Neural progenitor cell (in vitro differentiated cells): ENCODE results near the gene TRIO. TPM values are rescaled to one million over a fixed set of nuclear protein-coding genes. Genes with fewer than 3 reads are reported as not detected.

ENCODE experiments used
- DNase-seq: peaks from one replicate; pipeline ENCODE4 v3.0.0-alpha.2; 2016; ENCODE audit warnings: low spot score
- H2AFZ ChIP-seq: fragments of 200-600 bp; sonication (generic); replicated peaks from 2 replicates; pipeline ENCODE4 v1.6.1; 2016; ENCODE audit warnings: antibody characterized with exemption
- H3F3A ChIP-seq: fragments of 200-600 bp; sonication (generic); 2 replicates; pipeline ENCODE4 v1.6.1; 2016; ENCODE audit warnings: antibody characterized with exemption, low read depth
- H3K27ac ChIP-seq: fragments of 200-600 bp; sonication (generic); 2 replicates; pipeline ENCODE4 v1.5.1; 2016; ENCODE audit warnings: mild to moderate bottlenecking
- H3K27me3 ChIP-seq: fragments of 200-600 bp; sonication (generic); 2 replicates; pipeline ENCODE4 v1.6.1; 2016; ENCODE audit warnings: mild to moderate bottlenecking, moderate library complexity
- H3K36me3 ChIP-seq: fragments of 200-600 bp; sonication (generic); 2 replicates; pipeline ENCODE4 v1.5.1; 2016
- H3K4me1 ChIP-seq: fragments of 200-600 bp; sonication (generic); 2 replicates; pipeline ENCODE4 v1.6.1; 2016; ENCODE audit warnings: mixed run types
- H3K4me2 ChIP-seq: fragments of 200-600 bp; sonication (generic); 2 replicates; pipeline ENCODE4 v1.6.1; 2016
- H3K4me3 ChIP-seq: fragments of 200-600 bp; sonication (generic); 2 replicates; pipeline ENCODE4 v1.5.1; 2016
- H3K79me2 ChIP-seq: fragments of 200-600 bp; sonication (generic); 2 replicates; pipeline ENCODE4 v1.6.1; 2016; ENCODE audit warnings: low read depth
- H3K9ac ChIP-seq: fragments of 200-600 bp; sonication (generic); 2 replicates; pipeline ENCODE4 v1.6.1; 2016
- H3K9me3 ChIP-seq: fragments of 200-600 bp; sonication (generic); 2 replicates; pipeline ENCODE4 v1.5.1; 2016; ENCODE audit warnings: low read depth
- H4K20me1 ChIP-seq: fragments of 200-600 bp; sonication (generic); 2 replicates; pipeline ENCODE4 v1.6.1; 2016; ENCODE audit warnings: low read depth
- H3K27ac Mint-ChIP-seq: 3 replicates; pipeline ENCODE4 v1.8.0; 2021; ENCODE audit warnings: mixed read lengths
- H3K27me3 Mint-ChIP-seq: 2 replicates; pipeline ENCODE4 v1.8.0; 2022; ENCODE audit warnings: low read depth, mild to moderate bottlenecking, inconsistent platforms, moderate library complexity, mixed read lengths; ENCODE audit not compliant: insufficient read depth
- H3K36me3 Mint-ChIP-seq: 3 replicates; pipeline ENCODE4 v1.8.0; 2021; ENCODE audit warnings: mixed read lengths
- H3K4me1 Mint-ChIP-seq: 3 replicates; pipeline ENCODE4 v1.8.0; 2021; ENCODE audit warnings: mixed read lengths
- H3K4me3 Mint-ChIP-seq: 3 replicates; pipeline ENCODE4 v1.8.0; 2021; ENCODE audit warnings: mild to moderate bottlenecking, moderate library complexity, mixed read lengths
- H3K9me3 Mint-ChIP-seq: 3 replicates; pipeline ENCODE4 v1.8.0; 2020; ENCODE audit warnings: mixed read lengths
- EZH2 ChIP-seq: fragments of 200-600 bp; sonication (generic); IDR thresholded peaks from 2 replicates; pipeline ENCODE4 v1.6.1; 2017; ENCODE audit warnings: antibody characterized with exemption, mild to moderate bottlenecking, moderate library complexity
- EZH2phosphoT487 ChIP-seq: fragments of 200-600 bp; sonication (generic); IDR thresholded peaks from 2 replicates; pipeline ENCODE4 v1.6.1; 2017; ENCODE audit warnings: antibody characterized with exemption
- total RNA-seq: library from RNA; depleted of rRNA; stranded (reverse); fragments of >200 nt; gene quantifications from 2 replicates; pipeline ENCODE4 v1.2.3, GENCODE V29; 2015; ENCODE audit warnings: low replicate concordance
- TF ChIP-seq, protein P1 (sequence below): fragments of 200-600 bp; sonication (generic); IDR thresholded peaks from 2 replicates; pipeline ENCODE4 v1.5.1; 2017; ENCODE audit warnings: antibody characterized with exemption, mild to moderate bottlenecking

The TRIO gene
- total RNA-seq, 1 donor from 2014 or later = 84.7 TPM

DNA sequence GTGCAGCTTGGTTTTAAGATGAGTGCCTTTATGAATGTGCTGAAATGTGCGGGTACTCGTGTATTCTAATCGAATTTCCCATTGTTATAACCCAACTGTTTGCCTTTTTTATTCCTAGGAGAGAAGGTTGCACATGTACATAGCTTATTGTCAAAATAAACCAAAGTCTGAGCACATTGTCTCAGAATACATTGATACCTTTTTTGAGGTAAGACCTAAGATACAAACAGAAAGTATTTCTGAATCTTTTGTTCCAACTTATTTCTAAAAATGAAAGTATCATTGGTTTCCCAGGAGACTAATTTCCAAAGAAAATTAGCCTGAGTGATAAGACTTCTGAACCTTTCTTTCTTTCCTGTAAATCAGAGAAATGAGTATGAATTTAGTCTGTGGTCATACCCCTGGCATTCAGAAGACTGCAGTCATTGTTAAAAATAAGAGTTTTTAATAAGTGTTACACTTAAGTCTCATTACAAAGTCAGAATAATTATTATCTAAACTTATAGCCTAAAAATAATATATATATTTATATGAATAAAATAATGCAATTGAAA is 336.1 kb downstream of the TRIO start:
- Histone ChIP-seq H3K27ac (no peak overlapping the region), H3F3A (no peaks in the 10 kb centered on the region), H3K9ac (no peak overlapping the region), H3K27me3 (no peaks in the 10 kb centered on the region), H3K4me3 (no peak overlapping the region), H4K20me1 (no peaks in the 10 kb centered on the region), H2AFZ (no peak overlapping the region), H3K4me1 (no peaks in the 10 kb centered on the region), H3K36me3 (no peaks in the 10 kb centered on the region), H3K79me2 (no peaks in the 10 kb centered on the region), H3K9me3 (no peaks in the 10 kb centered on the region), H3K4me2 (no peak overlapping the region)
- H3K27me3 Mint-ChIP-seq = no peaks in the 10 kb centered on the region
- H3K27ac Mint-ChIP-seq = no peak overlapping the region
- TF ChIP-seq EZH2phosphoT487 (no peak), EZH2 (no peak)
- TF ChIP-seq, protein P1, sequence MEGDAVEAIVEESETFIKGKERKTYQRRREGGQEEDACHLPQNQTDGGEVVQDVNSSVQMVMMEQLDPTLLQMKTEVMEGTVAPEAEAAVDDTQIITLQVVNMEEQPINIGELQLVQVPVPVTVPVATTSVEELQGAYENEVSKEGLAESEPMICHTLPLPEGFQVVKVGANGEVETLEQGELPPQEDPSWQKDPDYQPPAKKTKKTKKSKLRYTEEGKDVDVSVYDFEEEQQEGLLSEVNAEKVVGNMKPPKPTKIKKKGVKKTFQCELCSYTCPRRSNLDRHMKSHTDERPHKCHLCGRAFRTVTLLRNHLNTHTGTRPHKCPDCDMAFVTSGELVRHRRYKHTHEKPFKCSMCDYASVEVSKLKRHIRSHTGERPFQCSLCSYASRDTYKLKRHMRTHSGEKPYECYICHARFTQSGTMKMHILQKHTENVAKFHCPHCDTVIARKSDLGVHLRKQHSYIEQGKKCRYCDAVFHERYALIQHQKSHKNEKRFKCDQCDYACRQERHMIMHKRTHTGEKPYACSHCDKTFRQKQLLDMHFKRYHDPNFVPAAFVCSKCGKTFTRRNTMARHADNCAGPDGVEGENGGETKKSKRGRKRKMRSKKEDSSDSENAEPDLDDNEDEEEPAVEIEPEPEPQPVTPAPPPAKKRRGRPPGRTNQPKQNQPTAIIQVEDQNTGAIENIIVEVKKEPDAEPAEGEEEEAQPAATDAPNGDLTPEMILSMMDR = no peak
- H3K4me3 Mint-ChIP-seq = no peak overlapping the region
- no peak for DNase-seq
- no peaks in the 10 kb centered on the region for H3K9me3 Mint-ChIP-seq
- H3K4me1 Mint-ChIP-seq = no peaks in the 10 kb centered on the region
- peaks cover 50% of the 10 kb centered on the region for H3K36me3 Mint-ChIP-seq

DNA sequence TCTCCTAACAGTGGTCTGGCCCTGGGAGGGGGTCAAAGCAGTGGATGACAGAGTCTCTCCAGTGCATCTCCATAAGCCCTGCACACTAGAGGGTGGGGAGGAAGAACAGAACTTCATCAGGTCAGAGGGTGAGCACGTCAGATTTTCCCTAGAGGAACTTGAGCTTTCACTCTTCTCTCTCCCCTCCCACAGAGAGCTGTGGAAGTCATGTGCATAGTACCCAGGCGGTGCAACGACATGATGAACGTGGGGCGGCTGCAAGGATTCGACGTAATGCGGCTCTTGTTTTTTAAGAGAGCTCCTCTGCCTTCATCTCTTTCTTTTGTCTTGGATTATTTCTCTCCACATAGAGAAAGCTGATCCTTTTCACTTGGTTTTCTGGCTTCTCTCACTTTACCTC is 338.2 kb downstream of the TRIO start:
- H3K4me2 ChIP-seq = no peak overlapping the region
- no peaks in the 10 kb centered on the region for H3K9me3 Mint-ChIP-seq
- no peaks in the 10 kb centered on the region for H3K27me3 Mint-ChIP-seq
- H3K4me3 Mint-ChIP-seq = no peak overlapping the region
- no peaks in the 10 kb centered on the region for H4K20me1 ChIP-seq
- no peaks in the 10 kb centered on the region for H3F3A ChIP-seq
- no peaks in the 10 kb centered on the region for H3K9me3 ChIP-seq
- no peak for DNase-seq
- no peak overlapping the region for H3K27ac Mint-ChIP-seq
- H3K27me3 ChIP-seq = no peaks in the 10 kb centered on the region
- TF ChIP-seq, protein P1 = no peak
- TF ChIP-seq EZH2 (no peak), EZH2phosphoT487 (no peak)
- H3K36me3 Mint-ChIP-seq = peaks cover 60% of the 10 kb centered on the region
- H2AFZ ChIP-seq = no peak overlapping the region
- H3K36me3 ChIP-seq = no peaks in the 10 kb centered on the region
- no peak overlapping the region for H3K4me3 ChIP-seq
- H3K4me1 Mint-ChIP-seq = no peaks in the 10 kb centered on the region
- H3K27ac ChIP-seq = no peak overlapping the region
- no peaks in the 10 kb centered on the region for H3K79me2 ChIP-seq
- no peaks in the 10 kb centered on the region for H3K4me1 ChIP-seq
- H3K9ac ChIP-seq = no peak overlapping the region

DNA sequence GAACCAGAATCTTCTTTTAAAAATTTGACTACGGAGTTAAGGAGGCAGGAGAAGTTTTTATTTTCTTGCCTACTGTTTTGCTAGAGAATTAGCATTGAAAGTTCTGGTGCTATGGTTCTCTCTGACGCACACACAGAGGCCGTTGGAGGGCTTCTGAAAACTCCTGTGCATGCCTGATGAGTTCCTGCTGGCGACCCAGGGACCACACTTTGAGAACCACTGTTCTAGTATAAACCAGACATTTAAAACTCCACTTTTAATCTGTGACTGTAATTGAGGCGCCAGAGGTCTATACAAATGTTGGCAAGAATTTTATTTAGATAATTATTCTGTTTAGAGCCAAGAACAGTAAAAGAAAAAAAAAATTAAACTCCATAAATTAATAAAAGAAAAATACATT is 338.9 kb downstream of the TRIO start:
- no peak overlapping the region for H3K4me3 ChIP-seq
- no peaks in the 10 kb centered on the region for H3K9me3 Mint-ChIP-seq
- H3K27ac ChIP-seq = no peak overlapping the region
- TF ChIP-seq EZH2 (no peak), EZH2phosphoT487 (no peak)
- TF ChIP-seq, protein P1 = no peak
- no peaks in the 10 kb centered on the region for H3K4me1 ChIP-seq
- no peaks in the 10 kb centered on the region for H4K20me1 ChIP-seq
- no peaks in the 10 kb centered on the region for H3K9me3 ChIP-seq
- no peak overlapping the region for H3K27ac Mint-ChIP-seq
- H3K36me3 Mint-ChIP-seq = peaks cover 59% of the 10 kb centered on the region
- H3F3A ChIP-seq = no peaks in the 10 kb centered on the region
- H3K4me2 ChIP-seq = no peak overlapping the region
- no peaks in the 10 kb centered on the region for H3K27me3 Mint-ChIP-seq
- H2AFZ ChIP-seq = no peak overlapping the region
- no peak overlapping the region for H3K4me3 Mint-ChIP-seq
- H3K4me1 Mint-ChIP-seq = no peaks in the 10 kb centered on the region
- H3K27me3 ChIP-seq = no peaks in the 10 kb centered on the region
- no peak overlapping the region for H3K9ac ChIP-seq
- H3K79me2 ChIP-seq = no peaks in the 10 kb centered on the region
- DNase-seq = no peak
- no peaks in the 10 kb centered on the region for H3K36me3 ChIP-seq
